Right hindlimb (tissue), 1 donor: ENCODE results near the gene HIVEP3.

ENCODE experiments used
- DNase-seq: peaks from one replicate; pipeline ENCODE4 v3.0.0-alpha.2; 2018

Gene HIVEP3

GRCh38 chr1:41642922-41643821 is 275.6 kb downstream of the HIVEP3 start:
- DNase-seq = peak; percentile 3

- DNase-seq = peak; percentile 9
These were observed 276.7 kb downstream of the HIVEP3 start for GRCh38 chr1:41641941-41642527.

- DNase-seq = peak; percentile 9
These were observed 277.3 kb downstream of the HIVEP3 start for GRCh38 chr1:41641475-41641814.

- DNase-seq = peak; percentile 14
These were observed 277.8 kb downstream of the HIVEP3 start for GRCh38 chr1:41640756-41641474.

- no peak for DNase-seq
These were observed 278.5 kb downstream of the HIVEP3 start for GRCh38 chr1:41640141-41640751.

- no peak for DNase-seq
These were observed 279.3 kb downstream of the HIVEP3 start for GRCh38 chr1:41639332-41639936.

- DNase-seq = peak; percentile 45
These were observed 280.4 kb downstream of the HIVEP3 start for GRCh38 chr1:41638086-41639024.

GRCh38 chr1:41637367-41637766 is 281.4 kb downstream of the HIVEP3 start:
- no peak for DNase-seq

- no peak for DNase-seq
These were observed 285.0 kb downstream of the HIVEP3 start for GRCh38 chr1:41633764-41634163.

GRCh38 chr1:41632781-41633575 is 285.7 kb downstream of the HIVEP3 start:
- DNase-seq = no peak

- no peak for DNase-seq
These were observed 286.8 kb downstream of the HIVEP3 start for GRCh38 chr1:41631971-41632370.

GRCh38 chr1:41631154-41631553 is 287.6 kb downstream of the HIVEP3 start:
- peak; percentile 4 for DNase-seq

GRCh38 chr1:41629571-41629970 is 289.2 kb downstream of the HIVEP3 start:
- DNase-seq = peak; percentile 21

GRCh38 chr1:41629141-41629540 is 289.6 kb downstream of the HIVEP3 start:
- no peak for DNase-seq

- DNase-seq = no peak
These were observed 291.0 kb downstream of the HIVEP3 start for GRCh38 chr1:41627491-41628280.

- peak; percentile 12 for DNase-seq
These were observed 291.9 kb downstream of the HIVEP3 start for GRCh38 chr1:41626616-41627375.

- peak; percentile 42 for DNase-seq
These were observed 292.6 kb downstream of the HIVEP3 start for GRCh38 chr1:41626146-41626545.

- DNase-seq = peak; percentile 13
These were observed 295.0 kb downstream of the HIVEP3 start for GRCh38 chr1:41623736-41624135.
